HG03139 (cell line): ENCODE measurements around the gene LRRC37A2.
"Not testable (repeated sequence)": the region's sequence is repeated elsewhere in the genome, so short reads cannot be mapped to it uniquely, and the experiment has no call there.

Source experiments
- ATAC-seq: cut with Tn5 transposase; IDR thresholded peaks from one replicate; pipeline ENCODE4 v1.9.1; 2021; ENCODE audit not compliant: unreplicated experiment

LRRC37A2 gene

GRCh38 chr17:46591332-46591731, 79.1 kb downstream of the LRRC37A2 start:
- not testable (repeated sequence) for ATAC-seq

GRCh38 chr17:46598344-46598931, 86.2 kb downstream of the LRRC37A2 start:
- not testable (repeated sequence) for ATAC-seq

GRCh38 chr17:46600767-46601166, 88.5 kb downstream of the LRRC37A2 start:
- ATAC-seq: not testable (repeated sequence)

- ATAC-seq: not testable (repeated sequence)
Observed at GRCh38 chr17:46603125-46603524, 90.9 kb downstream of the LRRC37A2 start.
